NOMO-1 treated with dmso at 0.1 percent for 144 hours (cell line): ENCODE data around the gene KIF6.
"Not testable (repeated sequence)": the region's sequence is repeated elsewhere in the genome, so short reads cannot be mapped to it uniquely, and the experiment has no call there.

ENCODE experiments used
- DNase-seq: peaks from one replicate; lab custom pipeline; 2025; ENCODE audit not compliant: unreplicated experiment; lab: John Stamatoyannopoulos, UW

KIF6 gene

DNA sequence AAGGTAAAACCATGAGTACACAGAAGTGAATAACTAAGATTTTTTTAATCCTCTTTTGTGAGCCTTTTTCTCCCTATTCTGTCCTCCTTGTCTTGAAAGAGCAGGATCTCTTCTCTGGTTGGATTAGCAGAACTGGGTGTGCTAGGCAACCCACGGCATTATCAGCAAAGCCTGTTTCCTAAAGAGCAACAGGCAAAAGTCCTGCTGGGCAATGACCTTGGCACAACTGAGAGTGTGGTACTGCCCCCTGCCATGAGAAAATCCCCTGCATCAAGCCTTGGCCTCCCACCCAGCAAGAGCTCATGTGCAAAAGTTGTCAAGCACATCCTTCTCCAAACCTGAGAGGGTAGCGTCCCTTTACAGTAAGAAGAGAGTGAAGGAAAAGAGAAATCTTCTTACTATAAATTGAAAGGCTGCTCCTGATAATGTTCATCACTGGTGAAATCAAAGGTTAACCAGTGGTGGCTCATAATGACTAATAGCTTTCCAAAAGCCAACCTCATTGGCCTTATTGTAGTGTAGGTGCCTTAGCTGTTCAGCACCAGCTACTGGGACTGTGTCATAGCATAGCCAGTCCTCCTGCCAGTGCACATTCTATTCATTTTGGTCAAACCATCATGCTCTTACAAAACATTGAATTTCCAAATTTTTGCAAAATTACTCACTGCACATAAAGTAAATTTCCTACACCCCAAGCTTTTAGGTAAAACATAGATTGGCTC lies 17.1 kb downstream of the KIF6 start:
- no peak for DNase-seq

DNA sequence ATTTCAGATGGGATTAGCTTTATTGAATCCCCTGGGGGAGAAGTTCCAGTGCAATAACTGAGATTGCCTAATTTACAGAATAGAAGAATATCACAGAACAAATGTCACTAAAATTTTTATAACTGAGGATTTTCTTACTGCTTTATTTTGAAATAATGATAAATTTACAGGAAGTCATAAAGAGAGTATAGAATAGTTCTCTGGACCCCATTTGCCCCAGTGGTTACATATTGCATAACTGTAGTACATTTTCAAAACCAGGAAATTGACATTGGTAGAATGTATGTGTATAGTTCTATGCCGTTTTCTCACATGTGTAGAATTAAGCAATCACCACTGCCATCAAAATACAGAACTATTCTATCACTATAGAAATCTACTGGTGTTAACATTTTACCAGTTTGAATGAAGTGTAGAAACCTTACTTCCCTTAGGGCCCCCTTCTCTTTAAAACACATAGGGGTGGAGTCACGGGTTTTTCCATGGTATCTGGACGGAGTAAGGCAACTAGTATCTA lies 18.3 kb downstream of the KIF6 start:
- DNase-seq: peak; percentile 17

DNA sequence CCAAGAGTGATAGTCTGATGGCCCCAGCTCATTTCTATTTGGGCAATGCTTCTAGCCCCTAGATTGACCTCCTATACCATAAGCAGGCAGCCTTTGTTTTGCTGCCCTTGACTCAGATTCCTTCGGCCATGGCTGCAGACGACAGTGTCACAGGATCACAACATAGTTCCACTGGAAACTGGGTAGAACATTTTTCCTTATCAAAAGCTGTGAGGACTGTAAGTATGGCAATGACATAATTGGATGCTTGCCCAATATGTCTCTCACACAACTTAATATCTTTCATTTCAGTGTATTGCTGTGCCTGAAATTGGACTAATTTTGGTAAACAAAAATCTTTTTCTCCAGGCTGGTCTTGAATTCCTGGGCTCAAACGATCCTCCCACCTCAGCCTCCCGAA lies 22.9 kb downstream of the KIF6 start:
- no peak for DNase-seq

DNA sequence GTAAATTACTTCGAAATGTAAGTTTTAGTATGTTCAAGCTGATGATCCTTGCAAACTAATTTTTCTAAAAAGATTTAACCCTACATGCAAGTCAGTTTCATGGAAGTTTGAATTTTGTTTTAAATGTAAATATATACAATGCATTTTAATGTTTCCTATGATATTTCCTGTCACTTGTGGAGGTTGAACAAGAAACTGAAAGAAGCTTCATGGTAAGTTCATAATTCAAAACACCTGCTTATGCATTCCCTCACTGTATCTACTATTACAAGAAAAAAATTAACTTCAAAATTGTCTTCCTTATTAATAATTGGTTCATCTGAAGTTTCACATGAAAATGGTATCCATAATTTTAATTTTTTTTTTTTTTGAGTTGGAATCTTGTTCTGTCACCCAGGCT lies 24.8 kb downstream of the KIF6 start:
- DNase-seq: no peak

DNA sequence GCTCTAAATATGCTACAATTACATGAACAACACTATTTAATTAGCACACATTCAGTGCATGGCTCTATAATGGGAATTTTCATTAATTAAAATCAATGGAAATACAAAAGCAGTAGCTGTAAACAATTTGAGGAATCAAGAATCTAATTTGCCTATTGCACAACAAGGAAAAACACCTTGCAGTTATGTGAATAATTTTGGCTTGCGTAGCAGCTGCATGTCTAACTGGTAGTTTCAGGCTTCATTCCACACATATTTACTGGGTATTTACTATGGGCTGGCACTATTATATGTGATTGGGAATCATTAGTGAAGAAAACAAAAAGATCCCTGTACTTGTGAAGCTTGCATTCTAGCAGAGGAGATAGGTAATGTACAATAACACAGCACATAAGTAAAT lies 26.4 kb downstream of the KIF6 start:
- no peak for DNase-seq

DNA sequence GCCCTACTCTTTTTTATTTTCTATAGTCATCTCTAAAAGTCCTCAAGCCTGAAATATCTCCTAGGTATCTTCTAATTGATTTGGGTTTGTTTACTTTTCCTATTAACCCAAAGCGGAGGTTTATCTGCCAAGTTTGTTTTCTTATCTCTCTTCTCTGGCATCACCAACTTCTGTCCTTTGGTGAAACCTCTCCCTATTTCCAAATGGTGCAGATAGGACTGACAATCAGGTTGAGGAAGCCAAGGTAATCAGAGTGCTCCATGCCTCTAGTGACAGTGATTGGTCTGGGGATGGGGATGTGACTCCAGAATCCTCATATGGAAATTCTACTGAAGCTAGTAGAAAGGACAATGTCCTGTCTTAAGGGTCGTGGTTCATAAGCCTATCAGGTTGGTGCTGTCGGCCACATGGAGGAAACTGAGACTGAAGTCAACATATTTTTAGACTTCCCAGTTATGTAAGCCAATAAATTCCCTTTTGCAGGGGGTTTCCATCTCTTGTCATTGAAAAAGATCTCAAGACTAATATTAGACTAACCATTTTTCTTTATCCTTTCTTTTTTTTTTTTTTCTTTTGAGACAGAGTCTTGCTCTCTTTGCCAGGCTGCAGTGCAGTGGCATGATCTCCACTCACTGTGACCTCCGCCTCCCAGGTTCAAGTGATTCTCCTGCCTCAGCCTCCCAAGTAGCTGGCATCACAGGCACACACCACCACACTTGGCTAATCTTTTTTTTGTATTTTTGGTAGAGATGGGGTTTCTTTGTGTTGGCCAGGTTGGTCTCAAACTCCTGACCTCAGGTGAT lies 28.0 kb downstream of the KIF6 start:
- no peak for DNase-seq

DNA sequence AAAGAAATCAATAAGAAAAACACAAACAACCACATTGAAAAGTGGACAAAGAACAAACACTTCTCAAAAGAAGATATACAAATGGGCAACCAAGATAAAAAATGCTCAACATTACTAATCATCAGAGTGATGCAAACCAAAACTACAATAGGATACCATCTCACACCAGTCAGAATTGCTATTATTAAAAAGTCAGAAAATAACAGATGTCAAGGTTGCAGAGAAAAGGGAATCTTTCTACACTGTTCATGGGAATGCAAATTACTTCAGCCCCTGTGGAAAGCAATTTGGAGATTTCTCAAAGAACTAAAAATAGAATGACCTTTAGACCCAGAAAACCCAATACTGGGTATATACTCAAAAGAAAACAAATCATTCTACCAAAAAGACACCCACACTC lies 29.8 kb downstream of the KIF6 start:
- no peak for DNase-seq

DNA sequence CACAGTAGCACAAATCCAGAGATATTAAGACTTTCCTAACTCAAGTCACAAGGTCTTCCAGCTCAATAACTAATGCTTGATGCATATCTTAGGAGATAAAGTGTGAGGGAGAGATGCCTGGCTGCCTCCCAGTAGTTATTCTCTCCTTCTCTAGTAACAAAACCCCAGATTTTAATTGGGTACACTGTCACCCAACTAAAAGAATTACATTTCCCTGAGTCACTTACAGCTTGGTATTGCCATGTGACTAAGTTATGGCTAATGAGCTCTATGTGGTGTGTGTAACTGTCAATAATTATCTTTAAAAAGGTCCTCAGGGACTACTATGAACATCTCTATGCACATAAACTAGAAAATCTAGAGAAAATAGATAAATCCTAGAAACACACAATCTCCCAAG lies 32.0 kb downstream of the KIF6 start:
- no peak for DNase-seq

DNA sequence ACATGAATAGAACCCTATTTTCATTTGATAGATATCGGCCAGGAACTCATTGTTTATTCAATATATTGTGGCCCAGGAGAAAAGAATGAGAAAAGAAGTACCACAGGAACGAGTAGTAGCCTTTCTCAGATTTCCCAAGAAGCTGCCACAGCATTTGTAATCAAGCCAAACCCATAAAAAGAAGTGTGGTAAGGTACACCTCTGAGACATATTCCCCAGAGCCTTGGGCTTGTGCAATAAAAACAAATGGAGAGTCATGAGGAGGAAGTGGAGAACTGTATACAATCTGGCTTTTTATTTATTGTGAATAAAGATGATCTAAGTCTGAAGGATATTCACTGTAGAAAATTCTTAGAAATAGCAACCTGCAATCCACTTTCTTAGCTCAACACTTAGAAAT lies 36.7 kb downstream of the KIF6 start:
- no peak for DNase-seq

DNA sequence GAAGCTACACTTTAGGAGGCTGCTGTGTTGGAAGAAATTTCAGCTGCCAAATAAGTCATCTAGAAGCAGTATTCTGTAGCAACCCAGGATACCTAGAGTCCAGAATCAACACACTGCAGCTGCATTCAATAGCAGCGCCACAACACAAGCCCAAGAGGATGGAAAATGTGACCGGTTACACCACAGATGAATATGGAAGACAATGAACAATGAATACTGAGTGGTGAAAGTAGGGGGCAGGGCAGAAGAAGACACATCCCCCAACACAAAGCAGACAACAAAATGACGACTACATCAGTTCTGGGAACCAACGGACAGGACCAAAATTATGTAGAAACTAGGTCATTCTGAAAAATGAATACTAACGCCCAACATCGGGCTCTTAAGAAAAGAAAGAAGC lies 38.2 kb downstream of the KIF6 start:
- no peak for DNase-seq

DNA sequence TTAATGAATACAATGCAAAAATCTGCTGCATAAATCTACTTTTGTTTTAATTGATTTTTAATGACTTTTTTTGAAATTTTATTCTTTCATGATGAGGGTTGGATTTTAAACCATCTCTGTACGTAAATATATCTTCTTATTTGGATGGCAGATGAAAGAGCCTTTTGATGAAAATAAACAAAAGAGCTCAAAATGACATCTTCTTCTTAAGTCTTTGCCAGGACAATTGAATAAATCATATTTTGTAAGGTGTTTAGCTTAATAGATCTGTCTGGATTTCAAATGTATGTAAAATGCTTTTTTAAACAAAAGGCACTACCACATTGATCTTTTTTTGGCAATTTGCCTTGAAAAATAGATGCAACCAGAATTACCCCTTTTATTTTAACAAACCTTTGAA lies 39.3 kb downstream of the KIF6 start:
- no peak for DNase-seq

DNA sequence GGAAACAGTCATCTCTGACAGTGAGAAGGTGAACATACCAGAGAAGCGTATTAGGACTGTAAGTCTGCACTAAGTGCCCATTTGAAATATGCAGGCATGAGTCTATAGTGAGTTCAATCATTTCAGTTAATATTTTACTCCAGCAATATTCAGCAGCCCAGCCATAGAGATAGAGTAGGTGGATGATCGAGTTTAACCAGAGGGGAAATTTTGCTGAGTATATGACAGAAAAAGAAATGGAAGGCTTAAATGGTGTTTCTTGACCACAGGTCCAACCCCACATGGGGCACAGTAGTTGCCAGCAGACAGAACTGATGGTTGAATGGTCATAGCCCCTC lies 39.8 kb downstream of the KIF6 start:
- no peak for DNase-seq

DNA sequence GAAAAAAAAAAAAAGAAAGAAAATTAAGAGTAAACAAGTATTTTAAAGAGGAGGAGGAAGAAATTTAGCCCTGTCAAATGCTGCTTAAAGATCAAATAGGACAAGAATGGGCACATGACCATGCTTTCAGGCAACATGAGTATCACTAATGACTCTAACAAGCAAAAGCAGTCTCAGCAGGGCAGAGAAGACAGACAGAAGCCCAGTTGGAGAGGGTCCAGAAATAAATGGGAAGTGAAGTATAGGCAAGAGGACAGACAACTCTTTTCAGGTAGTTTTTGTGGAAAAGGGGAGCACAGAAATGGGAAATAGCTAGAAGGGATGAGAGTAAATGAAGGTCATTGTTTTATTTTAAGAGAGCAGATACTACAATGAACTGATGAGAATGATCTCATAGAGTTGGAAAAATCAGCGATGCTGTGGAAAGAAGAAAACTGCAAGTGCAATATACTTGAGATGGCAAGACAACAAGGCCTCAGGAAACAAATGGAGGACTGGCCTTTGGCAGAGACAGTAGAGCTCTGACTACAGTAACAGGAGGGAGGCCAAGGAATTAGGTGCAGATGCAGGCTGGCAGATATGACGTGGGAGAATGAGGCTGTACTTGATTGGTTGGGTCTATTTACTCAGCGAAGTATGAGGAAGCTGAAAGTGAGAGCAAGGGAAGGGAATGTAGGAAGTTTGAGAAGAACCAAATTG lies 40.3 kb downstream of the KIF6 start:
- no peak for DNase-seq

DNA sequence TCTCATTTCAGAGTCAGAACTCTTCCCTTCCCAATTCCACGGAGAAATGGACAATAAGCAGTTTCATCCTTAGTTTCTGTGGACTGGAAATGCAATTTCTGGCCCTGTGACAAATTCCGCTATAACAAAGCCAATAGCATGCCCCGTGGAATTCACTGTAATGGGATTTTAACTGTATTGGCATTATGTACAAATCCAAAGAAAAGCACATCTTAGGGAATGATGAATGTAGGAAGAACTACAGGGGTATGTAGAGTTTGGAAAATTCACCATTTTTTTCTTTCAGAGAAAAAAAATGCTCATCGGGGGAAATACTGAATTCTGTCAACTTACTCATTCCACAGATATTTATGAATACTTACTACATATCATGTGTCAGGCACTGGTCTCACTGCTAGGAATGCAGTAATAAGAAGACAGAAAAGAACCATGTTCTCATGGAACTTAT lies 43.5 kb downstream of the KIF6 start:
- DNase-seq: no peak

DNA sequence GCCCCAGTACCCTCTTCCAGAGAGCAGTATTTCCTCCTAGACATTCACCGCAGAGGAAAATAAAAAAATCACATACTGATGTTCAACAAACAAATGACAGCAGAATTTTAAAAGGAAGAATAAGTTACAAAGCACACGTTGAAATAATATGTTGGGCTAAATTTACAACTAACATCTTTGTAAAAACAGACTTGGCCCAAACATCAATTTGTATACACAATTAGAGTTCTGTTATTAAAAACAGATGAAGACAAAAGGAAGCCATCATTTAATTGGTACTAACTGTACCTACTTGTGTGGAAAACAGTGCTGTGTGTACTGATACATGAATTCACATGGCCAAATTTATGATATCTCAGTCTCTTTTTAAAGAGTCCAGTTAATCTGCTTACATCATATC lies 46.3 kb downstream of the KIF6 start:
- DNase-seq: no peak

DNA sequence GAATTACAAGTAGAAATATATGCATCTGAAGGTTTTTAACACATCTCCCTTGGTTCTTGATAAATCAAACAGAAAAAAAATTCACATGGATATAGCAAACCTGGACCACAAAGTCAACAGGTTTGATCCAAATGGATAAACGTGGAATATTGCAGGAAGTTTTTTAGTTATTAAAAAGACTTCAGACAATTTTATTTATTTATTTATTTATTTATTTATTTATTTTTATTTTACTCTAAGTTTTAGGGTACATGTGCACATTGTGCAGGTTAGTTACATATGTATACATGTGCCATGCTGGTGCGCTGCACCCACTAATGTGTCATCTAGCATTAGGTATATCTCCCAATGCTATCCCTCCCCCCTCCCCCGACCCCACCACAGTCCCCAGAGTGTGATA lies 47.9 kb downstream of the KIF6 start:
- not testable (repeated sequence) for DNase-seq

DNA sequence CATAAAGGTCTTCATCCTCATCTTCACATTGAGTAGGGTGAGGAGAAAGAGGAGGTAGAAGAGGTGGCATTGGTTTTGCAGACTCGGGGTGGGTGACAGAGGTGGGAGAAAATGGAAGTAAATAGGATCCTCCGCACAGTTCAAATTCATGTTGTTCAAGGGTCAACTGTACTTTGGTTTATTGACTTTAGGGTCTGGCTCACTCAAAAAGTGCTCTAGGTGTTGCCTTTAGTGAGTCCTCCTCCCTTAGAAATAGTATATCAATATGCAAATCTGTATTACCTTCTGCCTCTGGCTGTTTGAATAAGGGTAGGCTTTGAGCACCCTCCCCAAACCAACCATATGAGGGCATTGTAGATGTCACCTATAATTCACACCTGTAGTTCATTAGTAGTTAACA lies 54.7 kb downstream of the KIF6 start:
- no peak for DNase-seq

DNA sequence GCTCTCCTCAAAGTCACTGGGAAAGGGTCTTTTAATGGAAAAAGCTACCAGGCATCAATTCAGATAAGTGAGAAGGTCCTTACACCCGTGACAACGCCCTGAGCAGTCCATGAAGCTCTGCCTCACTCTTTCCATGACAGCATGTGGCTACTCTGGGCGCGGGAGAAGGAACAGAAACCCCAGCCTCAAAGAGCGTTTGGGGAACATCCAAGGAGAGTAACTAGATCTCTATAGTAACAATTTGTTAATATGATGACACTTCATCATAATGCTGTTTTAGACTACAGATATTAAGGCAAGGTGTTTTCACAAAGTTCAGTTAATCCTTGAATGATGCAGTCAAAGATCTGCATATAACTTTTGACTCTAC lies 55.2 kb downstream of the KIF6 start:
- DNase-seq: no peak

DNA sequence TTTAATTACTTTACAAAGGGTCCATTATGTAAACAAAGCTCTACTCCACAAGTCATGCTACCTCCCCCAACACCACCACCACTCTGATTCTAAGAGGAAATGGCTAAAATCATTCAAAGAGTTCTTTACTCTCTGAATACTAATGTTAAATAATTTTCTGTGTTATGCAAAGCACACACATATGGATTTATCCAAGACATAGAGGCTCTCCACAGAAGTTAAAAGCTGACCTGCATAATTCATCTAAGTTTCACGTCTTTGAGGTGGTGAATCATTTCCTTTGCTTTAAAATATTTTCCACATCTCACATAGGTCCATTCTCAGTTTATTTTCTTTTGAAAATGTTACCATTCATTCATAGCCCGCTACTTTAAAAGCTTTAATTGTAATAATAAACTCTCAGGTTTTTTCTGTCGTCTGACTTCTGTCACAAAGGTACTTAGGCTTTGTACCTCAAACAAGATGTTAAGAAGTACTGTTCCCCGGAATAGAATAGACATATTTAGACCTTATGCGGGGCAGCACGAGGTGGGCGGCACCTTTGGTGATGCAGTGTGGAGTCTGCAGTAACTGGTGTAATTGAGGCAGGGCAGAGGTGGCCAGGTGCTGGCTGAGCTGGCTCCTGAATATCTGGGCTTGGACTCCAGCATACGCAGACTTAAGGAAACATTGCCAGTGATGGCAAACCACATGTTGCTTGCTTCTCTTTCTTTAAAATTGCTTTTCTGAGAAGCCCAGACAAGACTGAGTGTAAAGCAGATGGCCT lies 55.8 kb downstream of the KIF6 start:
- DNase-seq: no peak

DNA sequence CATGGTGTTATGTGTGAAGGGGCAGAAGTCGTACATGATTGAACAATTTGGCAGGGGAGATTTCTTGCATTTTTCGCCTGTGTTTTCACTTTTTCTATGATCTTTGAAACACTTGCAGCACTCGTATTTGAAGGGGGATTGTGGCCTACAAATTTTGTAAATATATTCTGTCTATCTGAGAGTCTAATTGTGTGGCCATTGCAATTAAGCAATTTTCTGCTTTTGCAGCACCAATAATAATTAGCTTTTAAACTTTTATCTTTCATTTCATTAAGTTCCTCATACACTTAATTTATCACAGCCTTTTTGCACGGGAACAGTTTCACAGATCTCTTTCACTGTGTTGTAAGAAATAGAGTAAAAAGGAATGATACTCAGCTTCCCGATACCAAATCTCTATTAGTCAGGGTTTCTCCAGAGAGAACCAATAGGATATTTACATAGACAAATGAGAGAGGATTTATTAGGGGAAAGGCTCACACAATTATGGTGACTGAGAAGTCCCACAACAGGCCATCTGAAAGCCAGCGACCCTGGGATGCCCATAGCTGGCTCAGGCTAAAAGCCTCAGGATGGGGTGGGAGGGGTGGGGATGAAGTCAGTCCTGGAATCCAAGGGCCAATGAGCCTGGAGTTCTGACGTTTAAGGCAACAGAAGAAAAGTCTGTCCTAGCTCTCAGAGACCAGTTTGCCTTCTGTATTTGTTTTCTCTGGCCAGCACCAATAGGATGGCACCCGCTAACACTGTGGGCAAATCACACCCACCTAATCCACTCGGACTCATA lies 58.3 kb downstream of the KIF6 start:
- no peak for DNase-seq

DNA sequence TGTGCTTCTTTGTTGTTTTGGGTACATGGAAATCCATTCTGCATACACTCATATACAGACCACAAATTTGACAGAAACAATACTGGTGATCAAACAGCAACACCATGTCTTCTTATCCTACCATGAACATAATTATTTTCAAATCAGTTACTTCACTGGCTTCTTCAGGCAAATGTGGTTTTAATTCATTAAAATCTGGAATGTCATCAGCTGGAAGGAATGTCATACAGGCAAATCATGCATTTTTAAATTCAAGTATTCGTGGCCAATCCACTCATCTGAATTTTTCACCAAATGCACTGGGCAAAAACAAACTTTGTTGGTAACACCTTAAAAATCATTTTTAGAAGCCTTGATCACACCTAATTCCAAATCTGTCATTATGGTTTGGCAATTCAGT lies 59.3 kb downstream of the KIF6 start:
- no peak for DNase-seq
